GM23338 (cell line): ENCODE measurements around the gene LRRC4B. TPM values are rescaled to one million over a fixed set of nuclear protein-coding genes. Genes with fewer than 3 reads are reported as not detected.

Source experiments
- ATAC-seq: fragments of 200-7000 bp; cut with Tn5 transposase; 3 replicates; pipeline ENCODE4 v1.9.1; 2020
- DNase-seq: peaks from one replicate; pipeline ENCODE4 v3.0.0-alpha.2; 2015; ENCODE audit warnings: low spot score
- H2AFZ ChIP-seq: fragments of 200-600 bp; sonication (generic); 2 replicates; pipeline ENCODE4 v1.8.0; 2016; ENCODE audit warnings: antibody characterized with exemption, mild to moderate bottlenecking, moderate library complexity
- H3F3A ChIP-seq: fragments of 200-600 bp; sonication (generic); replicated peaks from 2 replicates; pipeline ENCODE4 v1.8.0; 2017; ENCODE audit warnings: antibody characterized with exemption, mixed run types, low read depth
- H3K27ac ChIP-seq: fragments of 200-600 bp; sonication (generic); 2 replicates; pipeline ENCODE4 v1.6.1; 2016; ENCODE audit warnings: low read depth
- H3K27me3 ChIP-seq: fragments of 200-600 bp; sonication (generic); 2 replicates; pipeline ENCODE4 v1.8.0; 2016; ENCODE audit warnings: mild to moderate bottlenecking, mixed run types, moderate library complexity; ENCODE audit not compliant: insufficient read depth
- H3K36me3 ChIP-seq: fragments of 200-600 bp; sonication (generic); 2 replicates; pipeline ENCODE4 v1.8.0; 2016; ENCODE audit warnings: mild to moderate bottlenecking; ENCODE audit not compliant: insufficient read depth
- H3K4me1 ChIP-seq: fragments of 200-600 bp; sonication (generic); 2 replicates; pipeline ENCODE4 v1.8.0; 2016; ENCODE audit warnings: mild to moderate bottlenecking, moderate library complexity; ENCODE audit not compliant: insufficient read depth
- H3K4me2 ChIP-seq: fragments of 200-600 bp; sonication (generic); 2 replicates; pipeline ENCODE4 v1.7.1; 2017; ENCODE audit warnings: mixed run types
- H3K4me3 ChIP-seq: fragments of 200-600 bp; sonication (generic); 2 replicates; pipeline ENCODE4 v1.6.1; 2016; ENCODE audit warnings: mixed run types
- H3K79me2 ChIP-seq: fragments of 200-600 bp; sonication (generic); replicated peaks from 2 replicates; pipeline ENCODE4 v1.8.0; 2017; ENCODE audit warnings: mild to moderate bottlenecking; ENCODE audit not compliant: insufficient read depth
- H3K9me2 ChIP-seq: fragments of 200-600 bp; sonication (generic); 2 replicates; pipeline ENCODE4 v1.8.0; 2017; ENCODE audit not compliant: insufficient read depth
- H4K20me1 ChIP-seq: fragments of 200-600 bp; sonication (generic); replicated peaks from 2 replicates; pipeline ENCODE4 v1.8.0; 2017; ENCODE audit warnings: mild to moderate bottlenecking; ENCODE audit not compliant: insufficient read depth
- H3K27ac Mint-ChIP-seq: 2 replicates; pipeline ENCODE4 v1.8.0; 2020; ENCODE audit warnings: inconsistent platforms, mild to moderate bottlenecking, moderate library complexity, mixed read lengths
- H3K27me3 Mint-ChIP-seq: 3 replicates; pipeline ENCODE4 v1.8.0; 2022; ENCODE audit warnings: low read depth, mild to moderate bottlenecking, moderate library complexity, mixed read lengths, inconsistent platforms; ENCODE audit not compliant: insufficient read depth, poor library complexity
- H3K36me3 Mint-ChIP-seq: 3 replicates; pipeline ENCODE4 v1.8.0; 2021; ENCODE audit warnings: low read depth, mild to moderate bottlenecking, inconsistent platforms, moderate library complexity, mixed read lengths
- H3K4me1 Mint-ChIP-seq: 3 replicates; pipeline ENCODE4 v1.8.0; 2020; ENCODE audit warnings: mild to moderate bottlenecking, inconsistent platforms, mixed read lengths
- H3K4me3 Mint-ChIP-seq: 3 replicates; pipeline ENCODE4 v1.8.0; 2021; ENCODE audit warnings: moderate library complexity, mild to moderate bottlenecking, inconsistent platforms, mixed read lengths
- H3K9me3 Mint-ChIP-seq: 3 replicates; pipeline ENCODE4 v1.8.0; 2020; ENCODE audit warnings: moderate library complexity, mild to moderate bottlenecking, inconsistent platforms, mixed read lengths
- CTCF ChIP-seq, 2 experiments: fragments of 200-600 bp in 1 of 2; sonication (generic) in 1 of 2; conservative IDR thresholded peaks; 2 replicates each; pipeline versions ENCODE4 v1.5.1 to v1.6.1; 2016 to 2017; ENCODE audit warnings: antibody characterized with exemption in 2 of 2, low read depth in 2 of 2, mild to moderate bottlenecking in 2 of 2, moderate library complexity in 1 of 2
- ETS1 ChIP-seq: IDR thresholded peaks from 2 replicates; pipeline ENCODE4 v1.6.1; 2016; ENCODE audit warnings: antibody characterized with exemption
- EZH2 ChIP-seq: fragments of 200-600 bp; sonication (generic); IDR thresholded peaks from one replicate; pipeline ENCODE4 v1.8.0; 2017; ENCODE audit warnings: antibody characterized with exemption, mild to moderate bottlenecking, low read depth; ENCODE audit not compliant: unreplicated experiment
- EZH2phosphoT487 ChIP-seq: fragments of 200-600 bp; sonication (generic); IDR thresholded peaks from one replicate; pipeline ENCODE4 v1.8.1; 2018; ENCODE audit warnings: antibody characterized with exemption; ENCODE audit not compliant: unreplicated experiment
- NANOG ChIP-seq: IDR thresholded peaks from 2 replicates; pipeline ENCODE4 v1.6.1; 2016; ENCODE audit warnings: antibody characterized with exemption, borderline replicate concordance
- POLR2AphosphoS5 ChIP-seq: IDR thresholded peaks from 2 replicates; pipeline ENCODE4 v1.6.1; 2016; ENCODE audit warnings: antibody characterized with exemption, low read depth
- STAT1 ChIP-seq: IDR thresholded peaks from one replicate; pipeline ENCODE4 v1.6.1; 2016; ENCODE audit warnings: antibody characterized with exemption; ENCODE audit not compliant: unreplicated experiment
- ZNF114 ChIP-seq: fragments of 250-450 bp; sonication (Bioruptor Pico); IDR thresholded peaks from 2 replicates; pipeline ENCODE4 v1.5.0; 2020; ENCODE audit warnings: mild to moderate bottlenecking, moderate library complexity
- ZNF331 ChIP-seq: fragments of 250-450 bp; sonication (Bioruptor Pico); IDR thresholded peaks from 2 replicates; pipeline ENCODE4 v1.5.0; 2020; ENCODE audit warnings: low read depth, mild to moderate bottlenecking, moderate library complexity
- ZNF462 ChIP-seq: fragments of 250-450 bp; sonication (Bioruptor Pico); IDR thresholded peaks from 2 replicates; pipeline ENCODE4 v1.5.0; 2020; ENCODE audit warnings: mild to moderate bottlenecking, moderate library complexity
- polyA plus RNA-seq: library from polyadenylated mRNA; unstranded; fragments of >200 nt; fragmentation: Nextera tagmentation; extraction: Ambion mirVana; gene quantifications from 2 replicates; pipeline ENCODE4 v1.2.1, GENCODE V29; 2016
- total RNA-seq: library from RNA; depleted of rRNA; stranded (reverse); fragments of >200 nt; shearing (Covaris generic); gene quantifications from 2 replicates; pipeline ENCODE4 v1.2.3, GENCODE V29; 2014

LRRC4B gene
- total and polyA plus RNA-seq, 2 experiments from 2014 or later, result 2.0 to 13.2 TPM

DNA sequence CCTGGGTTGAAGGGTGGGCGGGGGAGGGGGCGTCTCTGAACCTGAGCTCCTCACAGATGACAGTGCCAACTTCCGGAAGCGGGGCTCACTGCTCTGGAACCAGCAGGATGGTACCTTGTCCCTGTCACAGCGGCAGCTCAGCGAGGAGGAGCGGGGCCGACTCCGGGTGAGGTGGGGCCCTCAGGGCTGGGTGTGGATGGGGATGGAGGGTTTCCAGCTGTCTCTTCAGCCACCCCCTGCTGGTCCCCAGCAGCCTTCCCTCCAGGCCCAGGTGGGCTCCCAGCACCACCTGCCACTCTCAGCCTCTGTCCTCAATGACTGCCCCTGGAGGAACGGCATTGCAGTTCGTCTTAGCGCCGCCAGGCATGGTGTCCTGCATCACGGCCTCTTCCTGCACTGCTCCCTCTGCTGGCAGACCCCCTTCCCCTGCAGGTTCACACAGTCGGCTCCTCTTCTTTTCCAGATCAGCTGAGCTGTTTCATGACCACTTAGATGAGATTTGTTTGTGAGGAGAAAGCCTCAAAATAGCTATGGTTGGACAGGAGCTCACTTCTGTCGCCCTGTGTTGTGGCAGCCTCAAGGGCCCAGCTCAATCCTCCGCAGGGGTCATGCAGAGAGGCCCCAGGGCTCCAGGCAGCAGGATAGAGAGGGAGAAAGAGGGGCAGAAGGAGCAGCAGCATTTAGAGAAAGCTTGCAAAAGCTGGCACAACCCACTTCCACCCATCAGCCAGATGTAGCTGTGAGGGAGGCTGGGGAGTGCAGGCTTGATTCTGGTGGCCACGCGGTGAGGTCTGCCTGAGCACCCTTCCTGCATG lies 89.1 kb downstream of the LRRC4B start:
- Histone ChIP-seq H3K79me2 (peaks cover 25% of the 10 kb centered on the region), H3K4me2 (no peak overlapping the region), H3K27me3 (no peaks in the 10 kb centered on the region), H3K4me1 (peaks cover 10% of the 10 kb centered on the region; the same call in 1 of the 2 replicates), H4K20me1 (no peaks in the 10 kb centered on the region; the same call in 1 of the 2 replicates), H3K9me2 (no peaks in the 10 kb centered on the region), H3K27ac (no peak overlapping the region), H3K36me3 (peaks cover 3% of the 10 kb centered on the region; the same call in 1 of the 2 replicates), H3F3A (0 out of 2 replicates have a peak, but pooled peaks cover 2% of the 10 kb centered on the region), H3K4me3 (no peak overlapping the region), H2AFZ (no peak overlapping the region)
- no peak overlapping the region for H3K27ac Mint-ChIP-seq
- H3K36me3 Mint-ChIP-seq, result peaks cover 40% of the 10 kb centered on the region
- ATAC-seq, result no peak; the same call in 2 of the 3 replicates
- H3K4me1 Mint-ChIP-seq, result no peaks in the 10 kb centered on the region; the same call in 2 of the 3 replicates
- TF ChIP-seq CTCF (conservative IDR thresholded peaks at IDR 0.05; ENCODE audit: low read depth in 2 of 2) (peak; percentile 80 to 85), EZH2phosphoT487 (no peak)
- peaks cover 91% of the 10 kb centered on the region for H3K9me3 Mint-ChIP-seq
- DNase-seq, result peak; percentile 89
- no peak overlapping the region for H3K4me3 Mint-ChIP-seq
- peaks cover 8% of the 10 kb centered on the region for H3K27me3 Mint-ChIP-seq

DNA sequence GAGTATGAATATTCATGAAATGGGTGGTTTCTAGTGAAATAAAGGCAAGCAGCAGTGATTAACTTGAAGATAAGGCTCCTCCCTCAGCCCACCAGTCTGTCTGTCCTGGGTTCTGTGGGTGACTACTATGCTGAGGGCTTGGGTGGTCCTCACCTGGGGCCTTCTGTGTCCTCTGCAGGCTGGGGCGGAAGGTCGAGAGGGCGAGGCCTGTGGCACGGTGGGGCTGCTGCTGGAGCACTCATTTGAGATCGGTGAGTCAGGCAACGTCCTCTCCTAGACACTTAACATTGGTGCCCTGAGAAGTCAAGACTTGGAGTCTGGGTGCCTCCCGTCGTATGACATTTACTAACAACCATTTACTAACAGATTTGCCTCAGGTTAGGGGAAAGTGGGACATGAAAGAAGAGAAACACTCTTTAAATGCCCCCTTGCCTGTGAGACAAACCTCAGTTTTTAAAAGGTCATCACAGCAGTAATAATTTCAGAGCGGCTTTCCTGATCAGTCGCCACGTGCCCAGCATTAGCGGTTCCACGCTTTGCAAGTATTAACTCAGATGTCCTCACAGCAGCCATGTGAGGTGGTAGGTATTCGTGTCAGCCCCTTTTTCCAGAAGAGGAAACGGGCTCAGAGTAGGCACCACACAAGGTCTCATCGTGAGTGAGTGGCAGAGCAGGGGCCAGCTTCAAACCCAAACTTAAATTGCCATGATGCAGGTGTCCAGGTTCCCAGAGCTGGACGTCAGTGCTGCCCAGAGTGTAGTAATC lies 90.3 kb downstream of the LRRC4B start:
- Histone ChIP-seq H3K36me3 (peaks cover 3% of the 10 kb centered on the region; the same call in 1 of the 2 replicates), H3K4me3 (no peak overlapping the region), H2AFZ (no peak overlapping the region), H3K9me2 (no peaks in the 10 kb centered on the region), H3K79me2 (peaks cover 25% of the 10 kb centered on the region), H3F3A (0 out of 2 replicates have a peak, but pooled peaks cover 2% of the 10 kb centered on the region), H3K27me3 (no peaks in the 10 kb centered on the region), H3K4me2 (peak overlapping the region; percentile 88; the same call in 1 of the 2 replicates), H3K27ac (no peak overlapping the region), H3K4me1 (peaks cover 10% of the 10 kb centered on the region; the same call in 1 of the 2 replicates), H4K20me1 (no peaks in the 10 kb centered on the region; the same call in 1 of the 2 replicates)
- DNase-seq (no peak), ATAC-seq (no peak)
- Mint-ChIP-seq H3K9me3 (peaks cover 92% of the 10 kb centered on the region), H3K36me3 (peaks cover 36% of the 10 kb centered on the region), H3K4me1 (no peaks in the 10 kb centered on the region; the same call in 2 of the 3 replicates), H3K27me3 (peaks cover 8% of the 10 kb centered on the region), H3K4me3 (no peak overlapping the region), H3K27ac (no peak overlapping the region)
- TF ChIP-seq ETS1, result no peak
- no peak for TF ChIP-seq EZH2phosphoT487
- no peak for TF ChIP-seq ZNF462
- no peak for TF ChIP-seq STAT1
- TF ChIP-seq ZNF114 (CRISPR knock-in tag), result no peak
- TF ChIP-seq ZNF331, result no peak
- TF ChIP-seq NANOG, result no peak
- no peak for TF ChIP-seq EZH2
- no peak for TF ChIP-seq POLR2AphosphoS5
